ENCODE measurements around the gene GINS3. TPM values are rescaled to one million over a fixed set of nuclear protein-coding genes. Genes with fewer than 3 reads are reported as not detected.

Gene GINS3
- total RNA-seq, 1 experiment from 2014 or later = 7.3 TPM

DNA sequence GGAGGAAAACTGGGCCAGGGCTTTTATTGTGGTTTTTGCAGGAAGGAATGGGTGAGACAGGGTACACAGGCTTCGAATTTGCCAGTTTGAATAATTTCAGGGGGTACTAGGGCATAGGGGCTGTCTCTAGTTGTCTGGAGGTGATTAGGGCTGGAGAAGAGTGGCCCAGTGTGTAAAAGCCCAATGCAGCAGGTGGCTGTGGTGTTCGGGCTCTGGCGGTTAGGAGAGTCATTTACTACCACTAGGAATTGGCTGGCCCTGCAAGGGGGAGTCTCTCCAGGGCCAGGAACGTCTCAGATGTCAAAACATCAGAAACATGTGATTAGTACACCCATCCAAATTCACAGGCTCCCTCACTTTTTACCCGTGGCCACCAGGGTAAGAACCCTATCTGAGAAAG lies 50.3 kb downstream of the GINS3 start:
- no peaks in the 10 kb centered on the region for H3K4me1 Mint-ChIP-seq
- H3K36me3 Mint-ChIP-seq = no peaks in the 10 kb centered on the region
- TF ChIP-seq ZNF425 (CRISPR knock-in tag; conservative IDR thresholded peaks at IDR 0.05) = no peak
- ATAC-seq (no peak), DNase-seq (ENCODE audit: low spot score) (no peak)
- H3K27me3 Mint-ChIP-seq (ENCODE audit: low read depth) = peaks cover 24% of the 10 kb centered on the region
- ChIA-PET CTCF (interaction anchor here (1.0 to 2.1 kb wide), 2 partner anchors 46 to 105 kb away, joined by 4 to 6 read pairs; no protein-coding TSS in a partner anchor), POLR2A (no interaction called here)
- H3K9me3 Mint-ChIP-seq = peaks cover 15% of the 10 kb centered on the region
- H3K27ac Mint-ChIP-seq = no peak overlapping the region
- H3K4me3 Mint-ChIP-seq = no peak overlapping the region

- Mint-ChIP-seq H3K4me1 (no peaks in the 10 kb centered on the region), H3K27me3 (ENCODE audit: low read depth) (peaks cover 27% of the 10 kb centered on the region), H3K9me3 (peaks cover 13% of the 10 kb centered on the region), H3K27ac (no peak overlapping the region), H3K4me3 (no peak overlapping the region), H3K36me3 (no peaks in the 10 kb centered on the region)
- no peak for ATAC-seq
- CTCF ChIA-PET = interaction anchor here (0.7 to 2.1 kb wide), 3 partner anchors 44 to 144 kb away, joined by 3 to 6 read pairs (median 4); no protein-coding TSS in a partner anchor
- no peak for DNase-seq (ENCODE audit: low spot score)
- POLR2A ChIA-PET = no interaction called here
- no peak for TF ChIP-seq FOXP4 (CRISPR knock-in tag; IDR thresholded peaks at IDR 0.05)
- no peak for TF ChIP-seq KAT7 (CRISPR knock-in tag; IDR thresholded peaks at IDR 0.05; ENCODE audit: borderline replicate concordance)
- no peak for TF ChIP-seq RELA (CRISPR knock-in tag; IDR thresholded peaks at IDR 0.05; ENCODE audit: borderline replicate concordance)
- no peak for TF ChIP-seq USF1 (CRISPR knock-in tag; IDR thresholded peaks at IDR 0.05)
- no peak for TF ChIP-seq ZNF281 (CRISPR knock-in tag; IDR thresholded peaks at IDR 0.05)
- no peak for TF ChIP-seq CTCF (IDR thresholded peaks at IDR 0.05)
- TF ChIP-seq MXD4 (CRISPR knock-in tag; IDR thresholded peaks at IDR 0.05; ENCODE audit: borderline replicate concordance) = no peak
- TF ChIP-seq TP53 (CRISPR knock-in tag; IDR thresholded peaks at IDR 0.05) = no peak
- TF ChIP-seq NR1H2 (CRISPR knock-in tag; IDR thresholded peaks at IDR 0.05) = no peak
- no peak for TF ChIP-seq E2F4 (CRISPR knock-in tag; IDR thresholded peaks at IDR 0.05; ENCODE audit: borderline replicate concordance, low read depth)
- no peak for TF ChIP-seq IRF2 (CRISPR knock-in tag; IDR thresholded peaks at IDR 0.05; ENCODE audit: borderline replicate concordance, low read depth)
- TF ChIP-seq, protein P1, sequence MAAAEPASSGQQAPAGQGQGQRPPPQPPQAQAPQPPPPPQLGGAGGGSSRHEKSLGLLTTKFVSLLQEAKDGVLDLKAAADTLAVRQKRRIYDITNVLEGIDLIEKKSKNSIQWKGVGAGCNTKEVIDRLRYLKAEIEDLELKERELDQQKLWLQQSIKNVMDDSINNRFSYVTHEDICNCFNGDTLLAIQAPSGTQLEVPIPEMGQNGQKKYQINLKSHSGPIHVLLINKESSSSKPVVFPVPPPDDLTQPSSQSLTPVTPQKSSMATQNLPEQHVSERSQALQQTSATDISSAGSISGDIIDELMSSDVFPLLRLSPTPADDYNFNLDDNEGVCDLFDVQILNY (CRISPR knock-in tag; IDR thresholded peaks at IDR 0.05) = no peak
- TF ChIP-seq OVOL2 (CRISPR knock-in tag; IDR thresholded peaks at IDR 0.05; ENCODE audit: borderline replicate concordance) = no peak
Measured at GRCh38 chr16:58443783-58444182, 51.5 kb downstream of the GINS3 start.
